SU-DHL-6 (cell line): ENCODE data around the gene LIPH.

ENCODE experiments used
- EZH2phosphoT487 ChIP-seq: fragments of 200-600 bp; sonication (generic), shearing (Covaris generic); conservative IDR thresholded peaks from 2 replicates; pipeline ENCODE4 v1.6.1; 2018; ENCODE audit warnings: mild to moderate bottlenecking, antibody characterized with exemption, low read length, moderate library complexity, mixed read lengths
- TF ChIP-seq, protein P1 (sequence below): fragments of 200-600 bp; sonication (generic); IDR thresholded peaks from one replicate; pipeline ENCODE4 v1.5.1; 2017; ENCODE audit warnings: antibody characterized with exemption, mild to moderate bottlenecking, low read length, moderate library complexity; ENCODE audit not compliant: insufficient read depth, poor library complexity, severe bottlenecking

DNA sequence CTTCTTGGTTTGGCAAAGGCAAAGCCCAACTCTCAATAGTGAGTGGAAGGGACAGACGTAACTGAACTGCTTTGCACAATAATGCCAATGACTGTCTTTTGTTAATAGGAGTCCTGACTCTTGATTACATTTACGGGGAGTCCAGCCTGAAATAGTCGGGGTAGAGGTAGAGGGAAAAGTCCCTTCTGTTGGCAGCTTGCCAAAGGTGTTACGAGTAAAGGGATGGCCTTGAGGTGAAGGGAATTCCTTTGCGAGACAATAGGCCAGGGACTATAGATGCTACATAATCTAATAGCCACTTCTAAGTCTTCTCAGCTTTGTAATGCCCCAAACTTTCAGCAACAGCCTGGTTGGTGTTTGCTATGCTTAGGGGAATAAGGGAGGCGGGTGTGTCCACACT lies 31.5 kb upstream of the LIPH start:
- TF ChIP-seq, protein P1, sequence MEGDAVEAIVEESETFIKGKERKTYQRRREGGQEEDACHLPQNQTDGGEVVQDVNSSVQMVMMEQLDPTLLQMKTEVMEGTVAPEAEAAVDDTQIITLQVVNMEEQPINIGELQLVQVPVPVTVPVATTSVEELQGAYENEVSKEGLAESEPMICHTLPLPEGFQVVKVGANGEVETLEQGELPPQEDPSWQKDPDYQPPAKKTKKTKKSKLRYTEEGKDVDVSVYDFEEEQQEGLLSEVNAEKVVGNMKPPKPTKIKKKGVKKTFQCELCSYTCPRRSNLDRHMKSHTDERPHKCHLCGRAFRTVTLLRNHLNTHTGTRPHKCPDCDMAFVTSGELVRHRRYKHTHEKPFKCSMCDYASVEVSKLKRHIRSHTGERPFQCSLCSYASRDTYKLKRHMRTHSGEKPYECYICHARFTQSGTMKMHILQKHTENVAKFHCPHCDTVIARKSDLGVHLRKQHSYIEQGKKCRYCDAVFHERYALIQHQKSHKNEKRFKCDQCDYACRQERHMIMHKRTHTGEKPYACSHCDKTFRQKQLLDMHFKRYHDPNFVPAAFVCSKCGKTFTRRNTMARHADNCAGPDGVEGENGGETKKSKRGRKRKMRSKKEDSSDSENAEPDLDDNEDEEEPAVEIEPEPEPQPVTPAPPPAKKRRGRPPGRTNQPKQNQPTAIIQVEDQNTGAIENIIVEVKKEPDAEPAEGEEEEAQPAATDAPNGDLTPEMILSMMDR: no peak
- no peak for TF ChIP-seq EZH2phosphoT487
